ENCODE measurements around the gene DHRS1. TPM values are rescaled to one million over a fixed set of nuclear protein-coding genes. Genes with fewer than 3 reads are reported as not detected.

Gene DHRS1
- total and polyA plus RNA-seq, 2 of the 4 experiments (the other 2 are of a cell fraction) = 15.8 to 38.6 TPM

- Histone ChIP-seq H3K9me3 (ENCODE audit: control insufficient read depth, insufficient read depth, low read length) (no peaks in the 10 kb centered on the region; the same call in 1 of the 2 replicates), H3K9ac (ENCODE audit: low read depth, low read length) (no peak overlapping the region), H2BK120ac (ENCODE audit: low read depth, low read length) (no peak overlapping the region), H4K5ac (ENCODE audit: low read depth, low read length) (no peak overlapping the region), H4K8ac (ENCODE audit: low read depth in 2 of 2, low read length in 2 of 2) (no peak overlapping the region), H3K4me3 (ENCODE audit: insufficient read depth, low read depth, low read length) (no peak overlapping the region), H4K91ac (ENCODE audit: insufficient read depth, low read depth, low read length) (no peak overlapping the region), H3K79me1 (ENCODE audit: low read depth in 1 of 2, low read length in 2 of 2) (no peaks in the 10 kb centered on the region), H3K9me1 (ENCODE audit: insufficient read depth, low read length) (no peaks in the 10 kb centered on the region), H3K18ac (ENCODE audit: low read depth, low read length) (no peak overlapping the region), H3K27ac (ENCODE audit: insufficient read depth, low read length) (no peak overlapping the region), H3K27me3 (ENCODE audit: control insufficient read depth, insufficient read depth, low read length) (peaks cover 75% of the 10 kb centered on the region), H2BK15ac (ENCODE audit: low read depth, low read length) (no peak overlapping the region), H2BK20ac (ENCODE audit: low read depth, low read length) (no peak overlapping the region), H3K4ac (ENCODE audit: low read depth, low read length) (no peak overlapping the region), H3K36me3 (ENCODE audit: control insufficient read depth, insufficient read depth, low read length) (no peaks in the 10 kb centered on the region), H2AFZ (replicated peaks; ENCODE audit: low read length, poor library complexity) (no peak overlapping the region), H2AK9ac (replicated peaks; ENCODE audit: low read depth, low read length, poor library complexity) (no peak overlapping the region), H3K56ac (ENCODE audit: extremely low read depth, insufficient read depth, low read length) (no peak overlapping the region), H3K23ac (ENCODE audit: low read depth, low read length) (no peak overlapping the region), H3K14ac (replicated peaks; ENCODE audit: low read depth, low read length) (no peak overlapping the region), H2BK5ac (ENCODE audit: low read depth, low read length, poor library complexity, severe bottlenecking) (no peak overlapping the region), H2AK5ac (ENCODE audit: low read depth, low read length) (0 out of 2 replicates have a peak overlapping the region, but pooled peaks have one; percentile 16), H3K4me1 (ENCODE audit: control insufficient read depth, insufficient read depth, low read length) (peaks cover 3% of the 10 kb centered on the region; the same call in 1 of the 2 replicates), H4K20me1 (ENCODE audit: insufficient read depth, low read length) (no peaks in the 10 kb centered on the region), H3K4me2 (ENCODE audit: low read depth, low read length) (no peak overlapping the region)
- ATAC-seq (ENCODE audit: low read depth) (no peak), DNase-seq (no peak)
- dilution Hi-C loops (cut with HindIII; ENCODE audit: low sequenced_read_pairs, unreplicated experiment) (no loop called here), intact Hi-C loops (cut with micrococcal nuclease) (no loop called here), in situ Hi-C loops (cut with MboI; ENCODE audit: low sequenced_read_pairs) (no loop called here)
- ChIA-PET POLR2A (ENCODE audit: unreplicated experiment) (interaction anchor here (0.6 kb wide), 1 partner anchor 99 kb away, joined by 3 read pairs; no protein-coding TSS in a partner anchor), CTCF (interaction anchor here (0.9 to 1.0 kb wide), 2 partner anchors 96 kb away, joined by 3 read pairs; no protein-coding TSS in a partner anchor)
- BruUV-seq (replicated peaks) = no TSS peak
- WGBS, 2 experiments (ENCODE audit: extremely low coverage in 2 of 2, insufficient read length in 1 of 2) = no CpG with 5 or more reads among the region's 12 CpGs
- TF ChIP-seq MAFK (IDR thresholded peaks at IDR 0.05; ENCODE audit: low read depth, low read length) = no peak
- no peak for TF ChIP-seq BHLHE40 (IDR thresholded peaks at IDR 0.05; ENCODE audit: low read depth, low read length)
- no peak for TF ChIP-seq NFE2L2 (IDR thresholded peaks at IDR 0.05; ENCODE audit: low read depth, low read length)
- no peak for TF ChIP-seq MXI1 (IDR thresholded peaks at IDR 0.05; ENCODE audit: borderline replicate concordance, low read depth, low read length)
- TF ChIP-seq CTCF (conservative IDR thresholded peaks at IDR 0.05; ENCODE audit: low read depth, low read length) = no peak
- no peak for TF ChIP-seq SMC3 (IDR thresholded peaks at IDR 0.05; ENCODE audit: low read depth, low read length)
- no peak for TF ChIP-seq POLR2A (IDR thresholded peaks at IDR 0.05; ENCODE audit: low read depth, low read length)
- TF ChIP-seq, protein P1, sequence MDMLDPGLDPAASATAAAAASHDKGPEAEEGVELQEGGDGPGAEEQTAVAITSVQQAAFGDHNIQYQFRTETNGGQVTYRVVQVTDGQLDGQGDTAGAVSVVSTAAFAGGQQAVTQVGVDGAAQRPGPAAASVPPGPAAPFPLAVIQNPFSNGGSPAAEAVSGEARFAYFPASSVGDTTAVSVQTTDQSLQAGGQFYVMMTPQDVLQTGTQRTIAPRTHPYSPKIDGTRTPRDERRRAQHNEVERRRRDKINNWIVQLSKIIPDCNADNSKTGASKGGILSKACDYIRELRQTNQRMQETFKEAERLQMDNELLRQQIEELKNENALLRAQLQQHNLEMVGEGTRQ (IDR thresholded peaks at IDR 0.05; ENCODE audit: low read depth, low read length) = no peak
- no peak for TF ChIP-seq CEBPB (IDR thresholded peaks at IDR 0.05; ENCODE audit: low read depth, low read length)
- TF ChIP-seq RAD21 (IDR thresholded peaks at IDR 0.05; ENCODE audit: low read length) = no peak
- no peak for TF ChIP-seq RFX5 (IDR thresholded peaks at IDR 0.05; ENCODE audit: low read depth, low read length)
- no peak for TF ChIP-seq FOS (IDR thresholded peaks at IDR 0.05; ENCODE audit: low read depth, low read length)
- no peak for TF ChIP-seq CHD1 (IDR thresholded peaks at IDR 0.05; ENCODE audit: low read depth, low read length)
- no peak for TF ChIP-seq RCOR1 (IDR thresholded peaks at IDR 0.05; ENCODE audit: insufficient replicate concordance, low read length)
- no peak for TF ChIP-seq MAZ (IDR thresholded peaks at IDR 0.05; ENCODE audit: borderline replicate concordance, low read depth, low read length)
Measured at GRCh38 chr14:24335461-24336171, 36.0 kb upstream of the DHRS1 start.
